Transverse colon (tissue), 4 donors: ENCODE data around the gene GMDS. TPM values are rescaled to one million over a fixed set of nuclear protein-coding genes. Genes with fewer than 3 reads are reported as not detected.

Experiments used
- DNase-seq: peaks from one replicate; pipeline ENCODE4 v3.0.0-alpha.2; 2019
- H3K27ac ChIP-seq, 4 donors: fragments of 200-600 bp; sonication (generic); 2 replicates each; pipeline ENCODE4 v1.5.1; 2016 to 2018; ENCODE audit warnings: inconsistent platforms in 4 of 4
- H3K27me3 ChIP-seq: fragments of 200-600 bp; sonication (generic); 2 replicates; pipeline ENCODE4 v1.5.1; 2017; ENCODE audit warnings: inconsistent platforms
- H3K36me3 ChIP-seq, 4 donors: fragments of 200-600 bp; sonication (generic); 2 replicates each; pipeline ENCODE4 v1.5.1; 2017 to 2019; ENCODE audit warnings: inconsistent platforms in 4 of 4
- H3K4me1 ChIP-seq, 4 donors: fragments of 200-600 bp; sonication (generic); 2 replicates each; pipeline ENCODE4 v1.5.1; 2017 to 2020; ENCODE audit warnings: inconsistent platforms in 4 of 4
- H3K4me3 ChIP-seq, 4 donors: fragments of 200-600 bp; sonication (generic); 1 replicate in 1 of 4; 2 replicates in 3 of 4; pipeline versions ENCODE4 v1.5.1 to v1.6.1; 2017 to 2019; ENCODE audit warnings: inconsistent platforms in 4 of 4
- H3K9me3 ChIP-seq, 2 donors: fragments of 200-600 bp; sonication (generic); 2 replicates each; pipeline ENCODE4 v1.5.1; 2017 to 2019; ENCODE audit warnings: inconsistent platforms in 2 of 2
- CTCF ChIP-seq, 5 experiments: fragments of 200-600 bp in 3 of 5; fragments of 450-650 bp in 2 of 5; sonication (generic) in 3 of 5; IDR thresholded peaks; 1 replicate in 2 of 5; 2 replicates in 3 of 5; pipeline ENCODE4 v1.5.1; 2016 to 2017; ENCODE audit warnings: antibody characterized with exemption in 5 of 5, inconsistent platforms in 3 of 5, mild to moderate bottlenecking in 2 of 5, moderate library complexity in 1 of 5
- EP300 ChIP-seq: sonication (generic); formaldehyde crosslinking; IDR thresholded peaks from one replicate; pipeline ENCODE4 v1.6.1; 2017; ENCODE audit warnings: antibody characterized with exemption, low read depth
- POLR2A ChIP-seq: fragments of 450-650 bp; IDR thresholded peaks from one replicate; pipeline ENCODE4 v1.6.1; 2016; ENCODE audit warnings: antibody characterized with exemption, mild to moderate bottlenecking, moderate library complexity
- POLR2AphosphoS5 ChIP-seq, 3 donors: sonication (generic); formaldehyde crosslinking; IDR thresholded peaks; one replicate each; pipeline ENCODE4 v1.6.1; 2016; ENCODE audit warnings: antibody characterized with exemption in 3 of 3
- WGBS, 2 donors: methylation state at CpG; one replicate each; pipeline ENCODE4 v1.1.5; 2018; ENCODE audit warnings: low coverage in 1 of 2; 5-methylcytosine and 5-hydroxymethylcytosine counted together
- in situ Hi-C, 4 donors: fragments of 200-750 bp; cut with MboI; loops; one replicate each; pipeline versions ENCODE4 v1.15.0 to v1.15.1; 2017; ENCODE audit warnings: low sequenced_read_pairs in 3 of 4, low pct_ligation_motif_present in 1 of 4, low pct_unique_long_range_greater_than_20kb in 1 of 4
- intact Hi-C: fragments of 100-400 bp; cut with DNase I; formaldehyde crosslinking; loops from one replicate; pipeline ENCODE4 v1.15.1; 2023; ENCODE audit warnings: low total_unique reads
- total RNA-seq, 4 donors: library from RNA; depleted of rRNA; stranded (reverse); fragments of >200 nt; gene quantifications; one replicate each; pipeline ENCODE4 v1.1.0, GENCODE V29; 2016

GMDS gene
- total RNA-seq, 4 donors from 2014 or later, result 66.2 to 546 (median 102) TPM

GRCh38 chr6:1862411-1862810, 383.0 kb downstream of the GMDS start:
- Histone ChIP-seq H3K9me3 (no peaks in the 10 kb centered on the region), H3K36me3 (no peaks in the 10 kb centered on the region), H3K27me3 (no peaks in the 10 kb centered on the region), H3K27ac (no peak overlapping the region), H3K4me1 (no peaks in the 10 kb centered on the region), H3K4me3 (no peak overlapping the region)
- no peak for DNase-seq
- intact Hi-C loops (no loop called here), in situ Hi-C loops (no loop called here)
- TF ChIP-seq EP300, result no peak
- TF ChIP-seq POLR2A, result no peak
- no peak for TF ChIP-seq CTCF (IDR thresholded peaks at IDR 0.05)
- no peak for TF ChIP-seq POLR2AphosphoS5 (IDR thresholded peaks at IDR 0.05)
- 81 to 83% methylated on average over 2 of the region's 2 CpGs for WGBS, 2 donors

- H3K4me3 ChIP-seq, result no peak overlapping the region
- peaks cover 0 to 9% (median 6%) of the 10 kb centered on the region in 4 donors for H3K4me1 ChIP-seq
- no peaks in the 10 kb centered on the region for H3K36me3 ChIP-seq
- H3K9me3 ChIP-seq, result no peaks in the 10 kb centered on the region
- no peak for DNase-seq
- intact Hi-C loops, result no loop called here
- 91 to 100% methylated on average over 2 to 4 of the region's 4 CpGs for WGBS, 2 donors
- TF ChIP-seq EP300 (no peak), POLR2A (no peak), POLR2AphosphoS5 (IDR thresholded peaks at IDR 0.05) (no peak), CTCF (IDR thresholded peaks at IDR 0.05) (no peak)
- H3K27me3 ChIP-seq, result no peaks in the 10 kb centered on the region
- no peak overlapping the region for H3K27ac ChIP-seq
- in situ Hi-C loops, result no loop called here
These were observed 384.6 kb downstream of the GMDS start for GRCh38 chr6:1860756-1861348.

- 94 to 100% methylated on average over 1 to 6 of the region's 6 CpGs for WGBS, 2 donors
- no peaks in the 10 kb centered on the region for H3K9me3 ChIP-seq
- H3K4me3 ChIP-seq, result no peak overlapping the region
- in situ Hi-C loops, result no loop called here
- no peak overlapping the region for H3K27ac ChIP-seq
- no peak for TF ChIP-seq POLR2AphosphoS5 (IDR thresholded peaks at IDR 0.05)
- TF ChIP-seq CTCF (IDR thresholded peaks at IDR 0.05), result no peak
- no peak for TF ChIP-seq POLR2A
- intact Hi-C loops, result no loop called here
- no peaks in the 10 kb centered on the region for H3K36me3 ChIP-seq
- DNase-seq, result no peak
- no peaks in the 10 kb centered on the region for H3K27me3 ChIP-seq
- peaks cover 0 to 11% (median 8%) of the 10 kb centered on the region in 4 donors for H3K4me1 ChIP-seq
These were observed 386.5 kb downstream of the GMDS start for GRCh38 chr6:1858859-1859258.

- Histone ChIP-seq H3K4me1 (peaks cover 0 to 11% (median 8%) of the 10 kb centered on the region in 4 donors), H3K4me3 (no peak overlapping the region), H3K27me3 (no peaks in the 10 kb centered on the region), H3K27ac (no peak overlapping the region), H3K36me3 (no peaks in the 10 kb centered on the region), H3K9me3 (no peaks in the 10 kb centered on the region)
- no peak for TF ChIP-seq CTCF (IDR thresholded peaks at IDR 0.05)
- no peak for TF ChIP-seq POLR2A
- no peak for TF ChIP-seq EP300
- no peak for TF ChIP-seq POLR2AphosphoS5 (IDR thresholded peaks at IDR 0.05)
- DNase-seq, result no peak
- intact Hi-C loops (no loop called here), in situ Hi-C loops (no loop called here)
- WGBS, 2 donors, result 75 to 80% methylated on average over 4 of the region's 4 CpGs
These were observed 387.2 kb downstream of the GMDS start for GRCh38 chr6:1858196-1858595.
